Right lobe of liver (tissue), 6 donors: ENCODE data around the gene UBQLNL. TPM values are rescaled to one million over a fixed set of nuclear protein-coding genes. Genes with fewer than 3 reads are reported as not detected.

ENCODE experiments used
- ATAC-seq, 4 donors: fragments of 200-7000 bp; cut with Tn5 transposase; one replicate each; pipeline ENCODE4 v1.9.1; 2020; ENCODE audit warnings: mild to moderate bottlenecking in 4 of 4, moderate library complexity in 4 of 4
- DNase-seq, 3 donors: peaks; one replicate each; pipeline ENCODE4 v3.0.0-alpha.2; 2020
- H3K27ac ChIP-seq, 3 donors: fragments of 200-600 bp; one replicate each; pipeline ENCODE4 v1.8.0; 2022
- H3K27me3 ChIP-seq, 2 donors: fragments of 200-600 bp; one replicate each; pipeline ENCODE4 v1.8.0; 2022
- H3K36me3 ChIP-seq, 4 donors: fragments of 200-600 bp; sonication (generic) in 1 of 4; one replicate each; pipeline versions ENCODE4 v1.5.1 to v1.8.0; 2017 to 2022; ENCODE audit warnings: control low read depth in 1 of 4
- H3K4me1 ChIP-seq, 4 donors: fragments of 200-600 bp; sonication (generic) in 1 of 4; one replicate each; pipeline versions ENCODE4 v1.5.1 to v1.8.0; 2017 to 2022; ENCODE audit warnings: control low read depth in 1 of 4
- H3K4me3 ChIP-seq, 3 donors: fragments of 200-600 bp; one replicate each; pipeline ENCODE4 v1.8.0; 2022
- H3K9me3 ChIP-seq, 4 donors: fragments of 200-600 bp; sonication (generic) in 1 of 4; one replicate each; pipeline versions ENCODE4 v1.5.1 to v1.8.0; 2017 to 2022; ENCODE audit warnings: control low read depth in 1 of 4
- CTCF ChIP-seq, 4 donors: fragments of 200-600 bp in 3 of 4; fragments of 450-650 bp in 1 of 4; IDR thresholded peaks; one replicate each; pipeline versions ENCODE4 v1.5.1 to v1.8.0; 2016 to 2022; ENCODE audit warnings: antibody characterized with exemption in 4 of 4, mild to moderate bottlenecking in 2 of 4
- POLR2A ChIP-seq: fragments of 450-650 bp; IDR thresholded peaks from one replicate; pipeline ENCODE4 v1.6.1; 2017; ENCODE audit warnings: antibody characterized with exemption, mild to moderate bottlenecking
- WGBS: methylation state at CpG from one replicate; pipeline ENCODE4 v1.1.6; 2018; ENCODE audit warnings: low coverage, low lambda C conversion rate; ENCODE audit not compliant: insufficient coverage; ENCODE audit errors: missing lambda C conversion rate; 5-methylcytosine and 5-hydroxymethylcytosine counted together
- intact Hi-C, 2 donors: fragments of 100-400 bp; cut with DNase I; formaldehyde crosslinking; loops; one replicate each; pipeline versions ENCODE4 v1.11.2 to v1.14.1; 2022
- long read RNA-seq: library from polyadenylated mRNA; unstranded; transcript quantifications from one replicate; pipeline ENCODE4 v2.0.0, GENCODE V29; 2019
- total RNA-seq, 6 experiments: library from RNA; depleted of rRNA in 2 of 6; stranded (reverse); fragments of >200 nt in 2 of 6; fragmentation: NEBNext Ultra II Directional in 3 of 6; extraction: Animal tissue kit (Norgen Biotek cat#: 25700) in 3 of 6; gene quantifications; one replicate each; pipeline versions ENCODE4 v1.1.0 to v1.2.4, GENCODE V29; 2016 to 2023
- donor health status: DM: no; HTN: yes; CAD: no.
- donor health status: DM: no; HTN: no; CAD: no.
- donor health status: DM: no; HTN: no; CAD: no.
- donor health status: DM: no; HTN: yes; CAD: no.
- donor health status: DM: no; HTN: yes; CAD: no.

The UBQLNL gene, protein sequence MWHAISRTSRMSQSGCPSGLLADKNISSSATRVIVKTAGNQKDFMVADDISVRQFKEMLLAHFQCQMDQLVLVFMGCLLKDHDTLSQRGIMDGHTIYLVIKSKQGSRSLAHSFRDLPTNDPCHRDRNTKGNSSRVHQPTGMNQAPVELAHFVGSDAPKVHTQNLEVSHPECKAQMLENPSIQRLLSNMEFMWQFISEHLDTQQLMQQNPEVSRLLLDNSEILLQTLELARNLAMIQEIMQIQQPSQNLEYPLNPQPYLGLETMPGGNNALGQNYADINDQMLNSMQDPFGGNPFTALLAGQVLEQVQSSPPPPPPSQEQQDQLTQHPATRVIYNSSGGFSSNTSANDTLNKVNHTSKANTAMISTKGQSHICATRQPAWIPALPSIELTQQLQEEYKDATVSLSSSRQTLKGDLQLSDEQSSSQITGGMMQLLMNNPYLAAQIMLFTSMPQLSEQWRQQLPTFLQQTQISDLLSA
- total RNA-seq = under 1 TPM in 4 of 6 experiments, not detected in 2; 0.11 to 0.32 (median 0.21) TPM
- long read RNA-seq = 0 reads

DNA sequence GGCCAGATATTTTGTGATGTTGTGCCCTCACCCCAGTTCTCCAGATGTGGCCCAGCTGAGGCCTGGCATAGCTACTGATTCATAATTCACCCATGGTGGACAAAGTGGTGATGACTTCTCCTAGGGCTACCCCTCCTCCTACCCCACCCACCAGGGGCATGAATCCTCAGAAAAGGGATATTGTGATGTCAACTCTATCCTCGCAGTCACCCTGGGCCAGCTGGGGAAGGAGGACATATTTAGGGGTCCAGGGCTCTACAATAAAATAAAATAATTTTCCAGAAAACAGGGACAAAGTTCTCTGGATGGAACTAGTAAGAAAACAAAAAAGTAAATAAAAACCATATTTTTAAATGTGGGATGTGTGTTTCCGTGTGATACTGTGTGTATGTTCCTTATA is at the start of gene UBQLNL:
Gene UBQLNL, minus strand, starts transcription at position 101 of the 400 bp plus-strand sequence. CDS start 258 bp downstream, outside the sequence.
- Histone ChIP-seq H3K36me3 (no peaks in the 10 kb centered on the region), H3K4me3 (no peak within 1 kb of the TSS), H3K27me3 (no peaks in the 10 kb centered on the region), H3K4me1 (no peaks in the 10 kb centered on the region), H3K9me3 (no peaks in the 10 kb centered on the region), H3K27ac (no peak within 1 kb of the TSS)
- intact Hi-C loops = no loop called here
- WGBS = 94% methylated on average over 1 of the region's 2 CpGs
- ATAC-seq (no peak), DNase-seq (no peak)
- TF ChIP-seq POLR2A = no peak
- no peak for TF ChIP-seq CTCF (IDR thresholded peaks at IDR 0.05)

- no peak overlapping the region for H3K4me3 ChIP-seq
- DNase-seq (no peak), ATAC-seq (no peak)
- H3K9me3 ChIP-seq = no peaks in the 10 kb centered on the region
- 18% methylated on average over 1 of the region's 1 CpG for WGBS
- H3K4me1 ChIP-seq = no peaks in the 10 kb centered on the region
- H3K27me3 ChIP-seq = no peaks in the 10 kb centered on the region
- no peak for TF ChIP-seq POLR2A
- no peak for TF ChIP-seq CTCF (IDR thresholded peaks at IDR 0.05)
- H3K27ac ChIP-seq = no peak overlapping the region
- H3K36me3 ChIP-seq = peaks cover 0 to 1% (median 0%) of the 10 kb centered on the region in 4 donors
- intact Hi-C loops = no loop called here
Measured at GRCh38 chr11:5564259-5565019, 47.9 kb upstream of the UBQLNL start.

DNA sequence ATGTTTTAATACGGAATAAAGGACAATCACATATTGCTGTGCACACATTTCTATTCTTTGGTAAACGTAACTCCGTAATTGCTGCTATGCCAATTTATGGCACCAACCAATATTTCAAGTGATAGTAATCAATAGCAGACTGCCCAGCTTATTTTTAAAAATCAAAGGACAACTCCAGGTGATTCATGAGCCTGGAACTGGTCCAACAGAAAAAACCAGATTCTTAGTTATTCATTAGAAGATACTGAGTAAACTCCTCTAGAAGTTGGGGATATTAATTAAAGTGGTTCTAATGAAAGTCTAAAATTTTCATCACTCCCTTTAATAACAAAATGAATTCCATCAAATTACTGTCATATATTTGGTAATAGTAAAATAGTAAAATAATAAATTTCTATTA is 41.3 kb upstream of the UBQLNL start:
- Histone ChIP-seq H3K27me3 (no peaks in the 10 kb centered on the region), H3K36me3 (no peaks in the 10 kb centered on the region), H3K4me1 (no peaks in the 10 kb centered on the region), H3K27ac (no peak overlapping the region), H3K4me3 (no peak overlapping the region), H3K9me3 (no peaks in the 10 kb centered on the region)
- intact Hi-C loops = no loop called here
- TF ChIP-seq CTCF (IDR thresholded peaks at IDR 0.05) (no peak), POLR2A (no peak)
- ATAC-seq (no peak), DNase-seq (no peak)
- WGBS = 48% methylated on average over 3 of the region's 3 CpGs

DNA sequence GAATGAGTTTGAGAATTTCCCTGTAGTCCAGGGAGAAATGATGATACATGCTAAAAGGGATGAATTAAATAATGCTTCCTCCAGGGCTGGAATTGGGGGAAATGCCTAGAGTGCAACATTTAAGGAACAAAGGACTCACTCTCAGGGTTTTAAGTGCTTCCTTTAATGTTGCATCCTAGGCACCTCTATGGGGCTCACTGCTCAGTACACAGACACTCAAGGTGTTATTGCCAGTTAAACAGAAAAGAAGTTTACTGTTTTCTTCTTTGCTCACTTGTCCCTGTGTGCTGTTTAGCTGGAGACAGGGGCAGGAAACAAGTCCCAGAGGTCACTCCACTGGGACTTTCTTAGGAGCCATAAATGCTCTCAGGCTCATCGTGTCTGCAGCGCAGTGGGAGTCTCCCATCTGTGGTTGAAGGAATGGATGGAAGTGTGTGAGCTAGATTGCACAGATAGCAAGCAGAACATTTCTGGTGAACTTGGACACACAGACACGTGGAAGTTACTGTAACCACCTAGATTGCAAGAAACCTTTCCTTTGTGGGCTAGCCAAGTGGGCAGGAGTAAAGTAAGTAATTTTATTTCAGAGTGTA is 40.2 kb upstream of the UBQLNL start:
- intact Hi-C loops = no loop called here
- ATAC-seq = no peak
- Histone ChIP-seq H3K4me3 (no peak overlapping the region), H3K36me3 (no peaks in the 10 kb centered on the region), H3K27me3 (no peaks in the 10 kb centered on the region), H3K4me1 (no peaks in the 10 kb centered on the region), H3K9me3 (no peaks in the 10 kb centered on the region), H3K27ac (no peak overlapping the region)
- DNase-seq = no peak
- WGBS = 60% methylated on average over 3 of the region's 3 CpGs
- TF ChIP-seq CTCF (IDR thresholded peaks at IDR 0.05) = no peak
- TF ChIP-seq POLR2A = no peak
